HG03469 (cell line): Measurements from ENCODE around the gene TTC33.
"Not testable (repeated sequence)": the region's sequence is repeated elsewhere in the genome, so short reads cannot be mapped to it uniquely, and the experiment has no call there.

ENCODE experiments used
- ATAC-seq: cut with Tn5 transposase; IDR thresholded peaks from one replicate; pipeline ENCODE4 v1.9.1; 2021; ENCODE audit warnings: mild to moderate bottlenecking, moderate library complexity, moderate number of reproducible peaks; ENCODE audit not compliant: unreplicated experiment

The TTC33 gene

GRCh38 chr5:40577718-40578117, 178.0 kb downstream of the TTC33 start:
- no peak for ATAC-seq

GRCh38 chr5:40575921-40576320, 179.8 kb downstream of the TTC33 start:
- ATAC-seq: no peak

GRCh38 chr5:40575411-40575810, 180.3 kb downstream of the TTC33 start:
- no peak for ATAC-seq

- no peak for ATAC-seq
Measured at GRCh38 chr5:40572937-40573336, 182.8 kb downstream of the TTC33 start.

- no peak for ATAC-seq
Measured at GRCh38 chr5:40572391-40572790, 183.4 kb downstream of the TTC33 start.

GRCh38 chr5:40571729-40572128, 184.0 kb downstream of the TTC33 start:
- ATAC-seq: no peak

- ATAC-seq: peak; percentile 84
Measured at GRCh38 chr5:40570408-40571129, 185.2 kb downstream of the TTC33 start.

GRCh38 chr5:40569546-40570270, 186.1 kb downstream of the TTC33 start:
- ATAC-seq: no peak

- ATAC-seq: no peak
Measured at GRCh38 chr5:40568548-40568947, 187.2 kb downstream of the TTC33 start.

GRCh38 chr5:40563173-40563572, 192.6 kb downstream of the TTC33 start:
- not testable (repeated sequence) for ATAC-seq

GRCh38 chr5:40560474-40561110, 195.2 kb downstream of the TTC33 start:
- no peak for ATAC-seq

- ATAC-seq: no peak
Measured at GRCh38 chr5:40559306-40559705, 196.5 kb downstream of the TTC33 start.

GRCh38 chr5:40557501-40557900, 198.3 kb downstream of the TTC33 start:
- no peak for ATAC-seq

- ATAC-seq: no peak
Measured at GRCh38 chr5:40556811-40557210, 198.9 kb downstream of the TTC33 start.

- no peak for ATAC-seq
Measured at GRCh38 chr5:40555886-40556285, 199.9 kb downstream of the TTC33 start.

GRCh38 chr5:40554813-40555212, 200.9 kb downstream of the TTC33 start:
- no peak for ATAC-seq

- no peak for ATAC-seq
Measured at GRCh38 chr5:40554054-40554453, 201.7 kb downstream of the TTC33 start.

- ATAC-seq: no peak
Measured at GRCh38 chr5:40552981-40553380, 202.8 kb downstream of the TTC33 start.

- ATAC-seq: no peak
Measured at GRCh38 chr5:40551496-40552491, 204.0 kb downstream of the TTC33 start.

- no peak for ATAC-seq
Measured at GRCh38 chr5:40550481-40550880, 205.3 kb downstream of the TTC33 start.

- no peak for ATAC-seq
Measured at GRCh38 chr5:40549616-40550015, 206.1 kb downstream of the TTC33 start.
